NB4 (cell line): Measurements from ENCODE around the gene FKRP.

Experiments used
- MYC ChIP-seq: IDR thresholded peaks from 2 replicates; pipeline ENCODE4 v1.6.1; 2011; ENCODE audit warnings: low read depth, low read length
- POLR2A ChIP-seq: IDR thresholded peaks from 2 replicates; pipeline ENCODE4 v1.6.1; 2011; ENCODE audit warnings: mild to moderate bottlenecking; ENCODE audit not compliant: insufficient read length; ENCODE audit errors: extremely low read depth
- TF ChIP-seq, protein P1 (sequence below): IDR thresholded peaks from one replicate; pipeline ENCODE4 v1.5.1; 2012; ENCODE audit warnings: low read depth, low read length
- TF ChIP-seq, protein P2 (sequence below): IDR thresholded peaks from 2 replicates; pipeline ENCODE4 v1.6.1; 2011; ENCODE audit warnings: low read depth, low read length

GRCh38 chr19:46782355-46783019 lies 36.6 kb downstream of the FKRP start:
- TF ChIP-seq, protein P1, sequence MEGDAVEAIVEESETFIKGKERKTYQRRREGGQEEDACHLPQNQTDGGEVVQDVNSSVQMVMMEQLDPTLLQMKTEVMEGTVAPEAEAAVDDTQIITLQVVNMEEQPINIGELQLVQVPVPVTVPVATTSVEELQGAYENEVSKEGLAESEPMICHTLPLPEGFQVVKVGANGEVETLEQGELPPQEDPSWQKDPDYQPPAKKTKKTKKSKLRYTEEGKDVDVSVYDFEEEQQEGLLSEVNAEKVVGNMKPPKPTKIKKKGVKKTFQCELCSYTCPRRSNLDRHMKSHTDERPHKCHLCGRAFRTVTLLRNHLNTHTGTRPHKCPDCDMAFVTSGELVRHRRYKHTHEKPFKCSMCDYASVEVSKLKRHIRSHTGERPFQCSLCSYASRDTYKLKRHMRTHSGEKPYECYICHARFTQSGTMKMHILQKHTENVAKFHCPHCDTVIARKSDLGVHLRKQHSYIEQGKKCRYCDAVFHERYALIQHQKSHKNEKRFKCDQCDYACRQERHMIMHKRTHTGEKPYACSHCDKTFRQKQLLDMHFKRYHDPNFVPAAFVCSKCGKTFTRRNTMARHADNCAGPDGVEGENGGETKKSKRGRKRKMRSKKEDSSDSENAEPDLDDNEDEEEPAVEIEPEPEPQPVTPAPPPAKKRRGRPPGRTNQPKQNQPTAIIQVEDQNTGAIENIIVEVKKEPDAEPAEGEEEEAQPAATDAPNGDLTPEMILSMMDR: no peak
- no peak for TF ChIP-seq MYC
- TF ChIP-seq, protein P2, sequence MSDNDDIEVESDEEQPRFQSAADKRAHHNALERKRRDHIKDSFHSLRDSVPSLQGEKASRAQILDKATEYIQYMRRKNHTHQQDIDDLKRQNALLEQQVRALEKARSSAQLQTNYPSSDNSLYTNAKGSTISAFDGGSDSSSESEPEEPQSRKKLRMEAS: no peak
- no peak for TF ChIP-seq POLR2A
